WERI-Rb-1 (cell line): ENCODE results near the gene GHRL.
"Not testable (repeated sequence)": the region's sequence is repeated elsewhere in the genome, so short reads cannot be mapped to it uniquely, and the experiment has no call there.

Experiments
- DNase-seq: peaks from one replicate; pipeline ENCODE4 v3.0.0-alpha.2; 2020
- H3K27ac ChIP-seq: fragments of 250-450 bp; sonication (Bioruptor Pico); 2 replicates; pipeline ENCODE4 v1.5.1; 2020; ENCODE audit warnings: mild to moderate bottlenecking, moderate library complexity
- H3K27me3 ChIP-seq: fragments of 250-450 bp; sonication (Bioruptor Pico); 2 replicates; pipeline ENCODE4 v1.5.1; 2021; ENCODE audit warnings: mild to moderate bottlenecking, low read depth, moderate library complexity; ENCODE audit not compliant: insufficient read depth, severe bottlenecking
- H3K36me3 ChIP-seq: fragments of 250-450 bp; sonication (Bioruptor Pico); 2 replicates; pipeline ENCODE4 v1.5.1; 2020; ENCODE audit warnings: mild to moderate bottlenecking, moderate library complexity
- H3K4me3 ChIP-seq: 2 replicates; pipeline ENCODE4 v1.5.1; 2011; ENCODE audit warnings: low read depth, mild to moderate bottlenecking, control low read depth, low read length
- H3K9me3 ChIP-seq: fragments of 250-450 bp; sonication (Bioruptor Pico); 2 replicates; pipeline ENCODE4 v1.5.1; 2021; ENCODE audit warnings: mild to moderate bottlenecking, moderate library complexity; ENCODE audit not compliant: severe bottlenecking
- TF ChIP-seq, protein P1 (sequence below): IDR thresholded peaks from 2 replicates; pipeline ENCODE4 v1.5.1; 2011; ENCODE audit warnings: low read depth, mild to moderate bottlenecking, control low read depth, inconsistent platforms, low read length

The GHRL gene

DNA sequence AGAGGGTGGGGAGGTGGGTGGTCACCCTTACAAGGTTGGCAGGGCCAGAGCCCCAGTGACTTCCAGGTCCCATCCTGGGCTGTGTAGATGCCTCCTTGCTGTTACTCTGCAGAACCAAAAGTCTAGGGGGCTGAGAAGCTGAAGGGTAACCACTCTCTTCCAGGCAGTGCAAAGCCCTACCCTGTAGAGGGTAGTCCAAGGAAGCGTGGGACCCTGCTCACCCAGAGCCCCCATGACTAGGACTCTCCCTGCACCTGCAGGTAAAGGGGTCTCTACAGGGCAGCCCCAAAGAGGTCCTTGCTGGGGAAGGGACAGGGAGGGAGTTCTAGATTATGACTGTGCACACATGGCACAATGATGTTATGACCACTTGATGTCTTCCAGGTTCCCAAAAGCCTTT is 14.2 kb downstream of the GHRL start:
- TF ChIP-seq, protein P1, sequence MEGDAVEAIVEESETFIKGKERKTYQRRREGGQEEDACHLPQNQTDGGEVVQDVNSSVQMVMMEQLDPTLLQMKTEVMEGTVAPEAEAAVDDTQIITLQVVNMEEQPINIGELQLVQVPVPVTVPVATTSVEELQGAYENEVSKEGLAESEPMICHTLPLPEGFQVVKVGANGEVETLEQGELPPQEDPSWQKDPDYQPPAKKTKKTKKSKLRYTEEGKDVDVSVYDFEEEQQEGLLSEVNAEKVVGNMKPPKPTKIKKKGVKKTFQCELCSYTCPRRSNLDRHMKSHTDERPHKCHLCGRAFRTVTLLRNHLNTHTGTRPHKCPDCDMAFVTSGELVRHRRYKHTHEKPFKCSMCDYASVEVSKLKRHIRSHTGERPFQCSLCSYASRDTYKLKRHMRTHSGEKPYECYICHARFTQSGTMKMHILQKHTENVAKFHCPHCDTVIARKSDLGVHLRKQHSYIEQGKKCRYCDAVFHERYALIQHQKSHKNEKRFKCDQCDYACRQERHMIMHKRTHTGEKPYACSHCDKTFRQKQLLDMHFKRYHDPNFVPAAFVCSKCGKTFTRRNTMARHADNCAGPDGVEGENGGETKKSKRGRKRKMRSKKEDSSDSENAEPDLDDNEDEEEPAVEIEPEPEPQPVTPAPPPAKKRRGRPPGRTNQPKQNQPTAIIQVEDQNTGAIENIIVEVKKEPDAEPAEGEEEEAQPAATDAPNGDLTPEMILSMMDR = no peak
- DNase-seq = no peak
- no peak overlapping the region for H3K4me3 ChIP-seq
- H3K9me3 ChIP-seq = no peaks in the 10 kb centered on the region
- H3K27me3 ChIP-seq = no peaks in the 10 kb centered on the region
- H3K27ac ChIP-seq = no peak overlapping the region
- peaks cover 59% of the 10 kb centered on the region for H3K36me3 ChIP-seq

- H3K36me3 ChIP-seq = peaks cover 54% of the 10 kb centered on the region
- H3K27me3 ChIP-seq = no peaks in the 10 kb centered on the region
- no peak overlapping the region for H3K27ac ChIP-seq
- DNase-seq = no peak
- no peaks in the 10 kb centered on the region for H3K9me3 ChIP-seq
- TF ChIP-seq, protein P1 = no peak
- H3K4me3 ChIP-seq = no peak overlapping the region
Measured at GRCh38 chr3:10277115-10277625, 15.6 kb downstream of the GHRL start.

GRCh38 chr3:10274601-10275000 is 18.1 kb downstream of the GHRL start:
- Histone ChIP-seq H3K27ac (no peak overlapping the region), H3K9me3 (no peaks in the 10 kb centered on the region), H3K27me3 (no peaks in the 10 kb centered on the region), H3K36me3 (peaks cover 61% of the 10 kb centered on the region), H3K4me3 (no peak overlapping the region)
- TF ChIP-seq, protein P1 = no peak
- DNase-seq = no peak

DNA sequence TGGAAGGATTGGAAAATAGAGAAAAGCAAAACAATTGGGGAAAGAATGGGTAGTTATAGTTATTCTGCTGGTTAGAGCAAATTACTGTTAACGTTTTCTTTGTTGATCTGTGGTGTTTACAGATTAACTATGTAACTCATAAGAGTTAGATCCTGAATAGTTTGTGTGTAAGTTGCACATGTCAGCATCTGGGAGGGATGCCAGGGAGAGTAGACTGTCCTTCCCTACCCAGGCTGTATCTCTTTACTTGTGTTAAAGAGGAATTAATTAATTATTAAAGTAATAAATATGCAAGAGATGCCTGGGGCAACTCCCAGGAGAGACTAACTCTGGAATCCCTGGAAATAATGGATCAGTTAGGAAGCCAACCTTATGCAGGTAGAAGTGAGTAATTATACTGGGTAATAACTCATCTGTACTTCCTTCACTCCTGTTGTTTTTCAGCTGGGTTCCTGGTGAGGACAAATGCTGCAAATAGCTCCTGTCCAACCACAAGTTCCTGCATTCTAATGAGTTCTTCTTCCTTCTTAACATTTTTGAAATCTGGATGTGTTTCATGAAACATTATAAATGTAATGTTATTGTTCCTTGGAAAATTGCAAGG is 18.9 kb downstream of the GHRL start:
- Histone ChIP-seq H3K27me3 (no peaks in the 10 kb centered on the region), H3K27ac (no peak overlapping the region), H3K36me3 (peaks cover 64% of the 10 kb centered on the region), H3K9me3 (no peaks in the 10 kb centered on the region), H3K4me3 (no peak overlapping the region)
- TF ChIP-seq, protein P1 = no peak
- no peak for DNase-seq

- H3K36me3 ChIP-seq = peaks cover 67% of the 10 kb centered on the region
- no peaks in the 10 kb centered on the region for H3K9me3 ChIP-seq
- H3K27me3 ChIP-seq = no peaks in the 10 kb centered on the region
- no peak for DNase-seq
- TF ChIP-seq, protein P1 = no peak
- H3K27ac ChIP-seq = no peak overlapping the region
- H3K4me3 ChIP-seq = no peak overlapping the region
Measured at GRCh38 chr3:10272977-10273376, 19.8 kb downstream of the GHRL start.

DNA sequence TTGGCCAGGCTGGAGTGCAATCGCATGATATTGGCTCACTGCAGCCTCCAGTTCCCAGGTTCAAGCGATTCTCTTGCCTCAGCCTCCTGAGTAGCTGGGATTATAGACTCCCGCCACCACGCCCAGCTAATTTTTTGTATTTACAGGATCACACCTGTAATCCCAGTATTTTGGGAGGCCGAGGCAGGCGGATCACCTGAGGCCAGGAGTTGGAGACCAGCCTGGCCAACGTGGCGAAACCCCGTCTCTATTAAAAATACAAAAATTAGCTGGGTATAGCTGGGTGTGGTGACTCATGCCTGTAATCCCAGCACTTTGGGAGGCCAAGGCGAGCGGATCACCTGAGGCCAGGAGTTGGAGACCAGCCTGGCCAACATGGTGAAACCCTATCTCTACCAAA is 20.3 kb downstream of the GHRL start:
- H3K36me3 ChIP-seq = peaks cover 66% of the 10 kb centered on the region
- H3K9me3 ChIP-seq, H3K4me3 ChIP-seq, H3K27me3 ChIP-seq, DNase-seq, H3K27ac ChIP-seq: not testable (repeated sequence)
